Activated CD4-positive, alpha-beta T cell treated with anti-CD3 and anti-CD28 coated beads for 4 hours (primary cell): Measurements from ENCODE around the gene RGS13.

Source experiments
- DNase-seq, 2 donors: peaks; one replicate each; pipeline ENCODE4 v3.0.0-alpha.2; 2020

The RGS13 gene

GRCh38 chr1:192689459-192689858, 53.5 kb downstream of the RGS13 start:
- DNase-seq, result no peak

- DNase-seq, result no peak
Observed at GRCh38 chr1:192691041-192691440, 55.1 kb downstream of the RGS13 start.

GRCh38 chr1:192696082-192696481, 60.1 kb downstream of the RGS13 start:
- no peak for DNase-seq

DNA sequence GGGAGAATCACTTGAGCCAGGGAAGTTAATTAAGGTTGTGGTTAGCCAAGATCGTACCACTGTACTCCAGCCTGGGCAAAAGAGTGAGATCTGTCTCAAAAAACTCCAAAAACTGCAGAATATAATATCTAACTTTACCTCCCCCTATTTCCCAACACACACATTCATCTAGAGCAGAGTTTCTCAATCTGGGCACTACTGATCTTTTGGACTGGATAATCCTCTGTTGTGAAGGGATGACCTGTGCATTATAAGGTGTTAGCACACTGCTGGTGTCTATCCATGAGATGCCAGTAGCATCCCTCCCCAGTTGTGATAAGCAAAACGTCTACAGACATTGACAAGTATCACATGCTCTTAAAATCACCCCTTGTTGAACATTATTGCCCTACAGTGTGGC, 61.8 kb downstream of the RGS13 start:
- no peak for DNase-seq

- DNase-seq, result no peak
Observed at GRCh38 chr1:192698731-192699130, 62.8 kb downstream of the RGS13 start.

- DNase-seq, result no peak
Observed at GRCh38 chr1:192700834-192701271, 64.9 kb downstream of the RGS13 start.

- DNase-seq, result no peak
Observed at GRCh38 chr1:192702212-192702902, 66.4 kb downstream of the RGS13 start.

DNA sequence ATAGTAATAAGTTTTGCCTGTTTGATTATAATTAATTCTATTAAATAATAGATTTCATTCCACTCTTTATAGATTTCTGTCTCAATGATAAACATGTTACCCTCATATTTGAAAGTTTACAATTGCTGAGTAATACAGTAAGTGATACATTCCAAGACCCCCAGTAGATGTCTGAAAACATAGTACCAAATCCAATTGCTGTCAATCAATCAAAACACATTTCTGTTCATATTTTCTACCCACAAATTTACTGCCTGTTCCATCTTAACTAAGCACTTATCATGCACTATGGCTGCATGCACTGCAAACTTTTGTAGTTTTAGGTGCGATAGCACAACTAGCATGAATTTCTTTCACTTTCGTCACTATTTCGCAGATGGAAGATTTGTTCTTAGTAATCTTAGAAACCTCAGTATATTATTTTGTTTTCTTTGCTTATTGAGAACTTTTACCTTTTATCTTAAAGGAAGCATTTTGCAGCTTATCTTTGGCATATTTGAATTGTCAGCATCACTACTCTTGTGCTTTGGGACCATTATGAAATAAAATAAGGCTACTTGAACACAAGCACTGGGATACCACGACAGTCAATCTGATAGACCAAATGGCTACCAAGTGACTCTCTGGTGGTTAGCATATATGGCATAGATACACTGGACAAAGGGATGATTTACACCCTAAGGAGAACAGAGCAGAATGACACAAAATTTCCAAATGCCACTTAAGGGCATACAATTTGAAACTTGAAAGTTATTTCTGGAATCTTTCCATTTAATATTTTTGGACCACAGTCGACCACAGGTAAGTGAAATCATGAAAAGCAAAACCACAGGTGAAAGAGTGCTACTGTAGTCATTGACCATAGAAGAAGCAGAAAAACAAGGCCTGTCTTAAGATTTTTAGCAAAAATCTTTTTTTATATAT, 67.6 kb downstream of the RGS13 start:
- DNase-seq, result no peak

DNA sequence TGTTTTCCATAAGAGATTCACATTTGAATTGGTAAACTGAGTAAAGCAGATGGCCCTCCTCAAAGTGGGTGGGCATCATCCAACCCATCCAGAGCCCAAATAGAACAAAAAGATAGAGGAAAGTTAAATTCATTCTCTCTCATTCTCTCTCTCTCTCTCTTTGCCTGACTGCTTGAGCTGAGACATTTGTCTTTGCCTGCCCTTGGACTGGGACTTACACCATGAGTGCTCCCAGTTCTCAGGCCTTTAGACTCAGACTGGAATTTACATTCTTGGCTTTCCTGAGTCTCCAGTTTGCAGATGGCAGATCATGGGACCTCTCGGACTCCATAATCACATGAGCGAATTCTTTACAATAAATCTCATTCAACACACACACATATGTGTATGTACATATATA, 69.6 kb downstream of the RGS13 start:
- DNase-seq, result no peak

DNA sequence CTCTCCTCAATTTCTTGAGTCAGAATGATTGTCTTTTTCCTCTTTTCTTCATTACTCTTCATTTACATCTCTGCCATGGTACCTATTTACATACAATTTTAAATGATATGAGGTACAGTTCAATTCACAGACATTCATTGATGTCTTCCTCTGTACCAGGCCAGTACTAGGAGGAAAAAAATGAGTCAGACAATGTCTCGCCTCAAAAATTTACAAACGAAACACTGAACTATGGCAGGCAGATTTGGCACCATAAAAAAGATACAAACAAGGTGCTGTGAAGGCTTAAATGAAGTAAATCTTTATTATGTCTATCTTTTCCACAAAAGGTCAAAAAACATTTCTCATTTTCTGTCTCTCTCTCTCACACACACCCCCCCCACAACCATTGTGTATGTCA, 71.0 kb downstream of the RGS13 start:
- DNase-seq, result no peak

GRCh38 chr1:192707978-192708547, 72.1 kb downstream of the RGS13 start:
- DNase-seq, result no peak

GRCh38 chr1:192709544-192709943, 73.6 kb downstream of the RGS13 start:
- DNase-seq, result no peak
